Stimulated activated naive CD8-positive, alpha-beta T cell treated with anti-CD3 and anti-CD28 coated beads, Interleukin-15, Interleukin-2, amounts not matched to agents 100 U/mL and 50 U/mL, for 24 hours (primary cell): ENCODE data around the gene PDZD4.

Source experiments
- ATAC-seq: fragments of 150-1000 bp; cut with Tn5 transposase; one replicate; pipeline ENCODE4 v1.10.0; 2021
- DNase-seq: peaks from one replicate; pipeline ENCODE4 v3.0.0; 2021

PDZD4 gene, protein sequence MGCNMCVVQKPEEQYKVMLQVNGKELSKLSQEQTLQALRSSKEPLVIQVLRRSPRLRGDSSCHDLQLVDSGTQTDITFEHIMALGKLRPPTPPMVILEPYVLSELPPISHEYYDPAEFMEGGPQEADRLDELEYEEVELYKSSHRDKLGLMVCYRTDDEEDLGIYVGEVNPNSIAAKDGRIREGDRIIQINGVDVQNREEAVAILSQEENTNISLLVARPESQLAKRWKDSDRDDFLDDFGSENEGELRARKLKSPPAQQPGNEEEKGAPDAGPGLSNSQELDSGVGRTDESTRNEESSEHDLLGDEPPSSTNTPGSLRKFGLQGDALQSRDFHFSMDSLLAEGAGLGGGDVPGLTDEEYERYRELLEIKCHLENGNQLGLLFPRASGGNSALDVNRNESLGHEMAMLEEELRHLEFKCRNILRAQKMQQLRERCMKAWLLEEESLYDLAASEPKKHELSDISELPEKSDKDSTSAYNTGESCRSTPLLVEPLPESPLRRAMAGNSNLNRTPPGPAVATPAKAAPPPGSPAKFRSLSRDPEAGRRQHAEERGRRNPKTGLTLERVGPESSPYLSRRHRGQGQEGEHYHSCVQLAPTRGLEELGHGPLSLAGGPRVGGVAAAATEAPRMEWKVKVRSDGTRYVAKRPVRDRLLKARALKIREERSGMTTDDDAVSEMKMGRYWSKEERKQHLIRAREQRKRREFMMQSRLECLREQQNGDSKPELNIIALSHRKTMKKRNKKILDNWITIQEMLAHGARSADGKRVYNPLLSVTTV

DNA sequence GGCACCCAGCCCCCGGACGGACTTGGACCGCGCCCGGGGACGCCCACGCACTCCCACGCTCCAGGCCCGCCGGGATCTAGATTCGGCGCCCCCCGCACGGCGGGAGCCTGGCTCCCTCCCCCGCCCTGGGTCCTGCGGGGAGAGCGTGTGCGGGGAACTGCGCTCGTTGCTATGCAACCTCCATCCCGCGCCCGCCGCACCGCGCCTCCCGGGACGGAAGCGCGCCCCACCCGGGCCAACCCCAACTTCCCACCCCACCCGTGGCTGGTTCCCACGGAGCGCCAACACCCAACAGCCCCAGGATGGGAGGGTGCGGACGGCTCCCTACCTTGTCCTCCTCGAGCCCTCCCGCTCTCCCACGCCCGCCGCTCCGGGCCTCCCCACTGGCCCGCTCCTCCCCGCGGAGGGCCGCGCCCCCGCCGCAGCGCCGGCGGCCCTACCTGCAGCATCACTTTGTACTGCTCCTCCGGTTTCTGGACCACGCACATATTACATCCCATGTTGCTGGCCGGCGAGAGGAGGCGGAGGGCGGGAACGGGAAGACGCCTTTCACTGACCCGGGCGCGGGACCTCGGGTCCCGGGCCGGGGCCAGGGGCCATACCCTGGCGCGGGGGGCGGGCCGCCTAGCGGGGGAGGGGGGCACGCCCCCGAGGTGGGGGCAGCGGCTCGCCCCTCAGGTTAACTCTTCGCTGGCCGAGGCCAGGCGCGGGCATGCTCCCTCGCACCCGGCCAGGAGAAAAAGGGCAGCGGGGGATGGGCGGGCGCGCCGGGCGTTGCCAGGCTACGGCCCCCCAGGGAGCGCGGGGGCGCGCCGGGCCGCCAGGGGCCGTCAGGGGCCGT is at the start of gene PDZD4:
PDZD4 (minus strand) TSS at position 746 of the 841 bp plus-strand sequence; CDS start at position 500, 246 bp downstream.
- no peak for ATAC-seq
- no peak for DNase-seq

DNA sequence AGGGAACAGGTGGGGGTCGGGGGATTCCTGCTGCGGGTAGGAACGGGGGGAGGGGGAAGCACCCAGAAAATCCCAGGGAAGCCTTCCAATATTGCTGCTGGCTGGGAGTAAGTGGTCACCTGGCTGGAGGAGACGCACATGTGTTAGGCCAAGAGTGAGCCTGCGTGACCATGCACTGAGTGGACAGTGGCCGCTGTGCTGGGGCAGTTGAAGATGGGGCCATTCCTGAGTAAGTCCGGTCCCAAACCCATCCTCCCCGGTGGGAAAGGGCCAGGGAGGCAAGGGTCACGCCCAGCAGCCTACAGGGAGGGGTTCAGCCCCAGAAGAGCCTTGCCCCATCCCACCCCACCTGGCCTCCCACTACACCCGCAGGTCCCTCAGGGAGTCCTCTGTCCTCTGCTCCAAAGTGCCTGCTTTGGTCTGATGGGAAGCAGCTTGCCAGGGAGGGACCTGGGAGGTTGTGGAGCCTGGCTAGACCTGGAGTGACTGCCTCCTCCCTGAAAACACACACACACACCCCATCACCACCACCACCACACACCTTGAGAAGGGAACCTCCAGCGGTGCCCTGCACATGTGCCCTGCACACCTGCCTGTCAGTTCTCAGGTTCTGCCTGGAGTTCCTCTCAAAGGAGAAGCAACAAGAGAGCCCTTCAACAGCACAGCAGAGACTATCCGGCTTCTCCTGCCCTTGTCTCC is 49.5 kb upstream of the PDZD4 start:
- ATAC-seq, result no peak
- no peak for DNase-seq

DNA sequence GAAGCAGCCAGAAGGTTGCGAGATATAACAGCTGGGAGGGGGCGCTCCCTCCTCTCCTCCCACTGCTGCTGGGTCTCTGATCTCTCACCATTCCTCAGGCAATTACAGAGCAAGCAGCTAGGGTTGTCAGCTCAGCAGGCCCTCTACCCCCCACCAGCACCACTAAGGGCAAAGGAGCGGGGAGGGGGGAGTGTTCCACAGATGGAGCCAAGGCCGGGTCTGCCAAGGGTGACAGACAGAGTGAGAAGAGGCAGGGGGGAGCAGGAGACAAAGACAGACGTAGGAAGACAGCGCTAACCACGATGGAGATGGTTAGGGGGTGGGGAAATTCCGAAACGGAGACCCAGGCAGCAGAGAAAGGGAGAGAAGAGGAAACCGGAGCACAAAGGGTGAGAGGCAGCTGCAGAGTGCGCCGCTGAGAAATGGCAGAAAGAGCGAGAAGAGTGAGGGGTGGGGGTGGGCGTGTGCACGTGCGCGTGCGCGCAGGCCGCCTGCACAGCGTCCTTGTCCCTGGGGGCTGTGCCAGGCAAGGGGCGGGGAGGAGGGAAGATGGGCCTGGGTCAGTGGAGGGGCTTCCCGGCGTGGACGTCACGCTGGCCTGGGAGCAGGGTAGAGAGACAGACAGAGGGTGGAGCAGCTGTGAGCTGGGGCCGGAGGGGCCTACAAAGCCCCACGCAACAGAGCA is 48.8 kb upstream of the PDZD4 start:
- DNase-seq, result no peak
- ATAC-seq, result peak; percentile 76

DNA sequence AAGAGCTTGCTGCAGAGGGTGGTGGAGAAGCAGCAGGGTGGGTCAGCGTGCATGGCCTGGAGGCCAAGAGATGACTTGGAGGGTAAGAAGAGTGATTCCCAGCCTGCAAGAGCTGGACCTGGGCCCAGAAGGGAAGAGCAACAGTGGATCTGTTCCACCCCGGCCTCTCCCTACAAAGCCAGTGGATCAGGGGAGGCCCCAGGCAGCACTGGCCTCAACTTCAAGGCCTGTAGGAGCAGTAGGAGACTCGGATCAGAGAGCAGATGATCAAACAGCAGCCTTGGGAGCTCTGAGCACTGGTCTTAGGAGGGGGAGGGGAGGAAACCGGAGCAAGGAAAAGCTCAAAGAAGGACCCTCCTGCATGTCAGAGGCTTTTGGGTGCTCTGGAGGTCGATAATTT is 48.0 kb upstream of the PDZD4 start:
- ATAC-seq, result no peak
- DNase-seq, result no peak

DNA sequence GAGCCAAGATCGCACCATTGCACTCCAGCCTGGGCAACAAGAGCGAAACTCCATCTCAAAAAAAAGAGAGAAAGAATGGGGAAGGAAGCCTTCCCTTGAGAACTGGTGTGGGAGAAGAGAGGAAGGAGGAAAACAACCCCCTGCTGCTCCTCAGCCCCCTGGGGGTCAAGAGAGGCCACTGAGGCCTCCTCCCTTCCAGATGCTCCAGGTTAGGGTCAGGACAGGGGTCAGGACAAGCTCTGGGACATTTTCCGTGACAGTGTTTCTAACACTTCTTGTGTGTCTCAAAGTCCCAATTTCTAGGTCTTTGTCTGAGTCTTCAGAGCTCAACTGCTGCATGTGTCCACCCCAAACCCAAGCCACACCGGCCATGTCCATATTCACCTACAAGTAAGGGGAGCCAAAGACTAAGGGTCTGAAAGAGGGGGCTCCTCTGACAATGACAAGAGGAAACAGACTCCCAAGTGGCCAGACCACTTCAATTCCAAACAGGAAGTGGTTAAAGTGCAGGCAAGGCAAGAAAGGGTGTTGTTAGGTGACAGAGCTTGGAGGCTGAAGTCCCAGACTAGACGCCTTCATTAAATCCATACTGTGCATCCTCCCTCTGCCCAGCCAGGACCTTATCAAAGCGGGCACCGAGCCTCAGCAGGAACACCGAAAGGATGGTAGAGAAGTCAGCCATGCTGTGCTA is 47.4 kb upstream of the PDZD4 start:
- DNase-seq, result no peak
- no peak for ATAC-seq

DNA sequence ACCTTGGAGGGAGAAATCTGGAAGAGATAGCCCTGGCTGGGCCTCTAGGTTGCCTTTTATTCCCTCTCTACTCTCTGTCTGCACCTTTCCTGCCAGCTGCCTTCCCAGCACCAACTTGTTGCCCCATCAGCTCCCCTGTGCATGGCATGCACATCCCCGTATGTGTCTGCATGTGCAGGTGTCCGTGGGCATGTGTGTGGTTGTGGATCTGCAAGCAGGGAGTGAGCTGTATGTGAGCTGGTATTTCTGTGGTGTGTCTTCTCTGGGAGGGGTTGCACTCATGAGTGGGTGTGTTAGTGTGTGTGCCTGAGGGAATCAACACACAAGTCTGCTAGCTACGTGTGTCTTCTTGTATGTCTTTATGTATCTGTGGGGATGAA is 45.8 kb upstream of the PDZD4 start:
- no peak for ATAC-seq
- no peak for DNase-seq

DNA sequence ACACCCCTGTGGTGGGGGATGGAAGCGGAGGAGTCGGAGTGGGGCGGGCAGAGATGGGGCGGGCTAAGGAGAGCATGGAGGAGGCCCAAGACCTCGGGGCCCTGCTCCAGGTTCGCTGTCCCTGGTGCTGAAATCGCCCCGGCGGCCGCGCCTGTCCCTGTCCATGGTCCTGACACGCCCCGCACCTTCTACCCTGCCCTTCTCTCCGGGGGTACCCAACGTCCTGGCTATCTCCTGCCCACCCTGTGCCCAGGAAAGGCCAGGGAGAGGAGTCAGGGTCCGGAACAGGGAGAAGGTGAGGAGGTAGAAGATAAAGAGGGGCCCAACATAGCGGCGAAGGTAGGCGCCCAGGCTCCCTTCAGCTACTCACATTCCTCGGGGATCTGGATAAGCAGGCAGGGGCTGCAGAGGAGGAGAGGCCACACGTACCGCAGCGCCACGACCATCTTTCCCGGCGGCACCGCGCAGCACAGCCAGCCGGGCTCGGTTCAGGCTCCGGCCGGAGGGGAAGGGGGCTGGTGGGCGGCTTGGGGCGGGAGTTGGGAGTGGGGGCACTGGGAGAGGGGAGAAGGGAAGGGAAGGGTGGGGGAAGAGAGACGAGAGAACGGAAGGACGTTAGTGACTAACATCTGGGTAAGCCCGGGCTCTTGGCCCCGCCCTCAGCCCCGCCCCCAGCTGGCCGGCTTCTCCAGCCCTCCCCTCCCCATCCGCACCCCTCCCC is 45.2 kb upstream of the PDZD4 start:
- DNase-seq (peak; percentile 72), ATAC-seq (no peak)

DNA sequence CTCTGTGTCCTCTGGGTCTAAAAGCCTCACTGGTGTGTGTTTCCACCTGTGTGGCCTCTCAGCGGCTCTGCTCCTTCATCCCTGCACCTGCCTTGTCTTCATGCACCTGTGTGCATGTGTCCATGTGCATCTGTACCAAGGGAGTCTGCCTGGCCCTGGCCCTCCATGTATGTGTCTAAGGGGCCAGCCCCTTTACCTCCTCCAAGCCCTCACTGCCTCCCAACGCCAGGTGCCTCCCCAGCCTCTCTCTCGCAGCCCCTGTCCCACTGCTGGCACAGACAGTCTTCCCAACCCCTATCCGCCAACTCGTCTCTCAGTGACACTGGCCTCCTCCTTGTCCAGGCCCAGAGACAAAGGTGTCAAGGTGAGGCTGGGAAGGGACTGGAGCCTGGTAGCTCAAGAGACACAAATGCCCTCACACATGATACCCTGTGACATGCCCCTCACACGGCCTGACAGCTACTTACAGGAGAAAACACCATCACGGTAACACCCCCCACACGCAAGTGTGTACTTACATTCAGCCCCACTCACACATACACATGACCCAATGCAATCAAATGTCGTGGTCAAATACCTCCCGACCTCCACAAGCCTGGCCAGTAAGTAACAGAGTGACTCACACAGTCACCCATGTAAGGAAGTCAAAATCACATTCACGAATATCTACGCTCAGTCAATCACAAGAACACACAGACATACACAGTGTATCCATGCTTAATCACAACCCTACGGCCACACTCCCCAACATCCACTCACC is 44.2 kb upstream of the PDZD4 start:
- DNase-seq, result no peak
- ATAC-seq, result no peak

DNA sequence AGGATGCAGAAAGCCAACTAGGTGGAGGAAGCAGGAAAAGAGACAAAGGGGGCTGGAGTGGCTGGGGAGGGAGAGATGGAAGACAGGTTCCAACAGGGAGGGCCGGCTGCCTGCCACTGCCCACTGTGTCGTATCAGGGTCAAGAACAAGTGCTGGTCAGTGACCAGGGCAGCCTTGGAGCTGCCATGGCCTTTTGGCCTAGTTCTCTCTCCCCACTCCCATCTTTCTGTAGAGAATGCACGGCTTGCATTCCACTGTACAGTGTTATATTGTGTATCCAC is 43.7 kb upstream of the PDZD4 start:
- ATAC-seq (no peak), DNase-seq (no peak)

DNA sequence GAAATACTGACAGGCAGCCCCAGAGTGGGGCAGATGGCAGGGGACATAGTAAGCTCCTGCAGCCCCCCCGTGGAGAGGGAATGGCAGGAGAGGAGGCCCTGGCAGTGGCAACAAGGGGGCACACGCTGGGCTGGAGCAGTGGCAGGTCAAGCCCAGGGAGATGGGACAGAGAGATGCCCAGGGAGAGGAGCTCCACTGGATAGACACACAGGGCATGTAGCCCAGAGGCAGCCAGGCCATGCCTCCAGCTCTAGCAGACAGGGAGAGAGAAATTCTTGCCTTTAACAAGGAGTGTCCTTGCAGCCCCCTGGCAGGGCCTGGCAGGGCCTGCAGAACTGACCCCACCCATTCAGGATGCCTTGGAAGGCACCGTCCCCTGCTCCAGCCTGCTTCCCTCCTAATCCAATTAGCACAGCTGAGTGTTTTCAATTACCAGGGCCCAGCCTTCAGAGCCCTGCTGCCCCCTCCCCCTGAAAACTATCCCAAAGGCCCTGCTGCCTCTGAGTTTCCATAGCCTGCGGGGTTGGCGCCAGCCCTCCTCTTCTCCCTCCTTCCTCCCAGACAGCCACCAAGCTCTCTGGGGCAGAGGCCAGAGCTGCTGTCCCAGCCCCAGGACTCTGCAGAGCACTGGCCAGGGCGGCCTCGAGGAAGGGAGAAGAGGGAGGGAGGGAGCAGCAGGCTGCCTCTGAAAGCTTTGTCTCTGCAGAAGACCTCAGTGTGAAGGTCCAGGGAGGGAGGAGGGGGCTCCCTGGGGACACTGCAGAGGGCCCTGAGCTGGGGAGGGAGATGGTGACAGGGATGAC is 43.1 kb upstream of the PDZD4 start:
- ATAC-seq, result no peak
- no peak for DNase-seq

DNA sequence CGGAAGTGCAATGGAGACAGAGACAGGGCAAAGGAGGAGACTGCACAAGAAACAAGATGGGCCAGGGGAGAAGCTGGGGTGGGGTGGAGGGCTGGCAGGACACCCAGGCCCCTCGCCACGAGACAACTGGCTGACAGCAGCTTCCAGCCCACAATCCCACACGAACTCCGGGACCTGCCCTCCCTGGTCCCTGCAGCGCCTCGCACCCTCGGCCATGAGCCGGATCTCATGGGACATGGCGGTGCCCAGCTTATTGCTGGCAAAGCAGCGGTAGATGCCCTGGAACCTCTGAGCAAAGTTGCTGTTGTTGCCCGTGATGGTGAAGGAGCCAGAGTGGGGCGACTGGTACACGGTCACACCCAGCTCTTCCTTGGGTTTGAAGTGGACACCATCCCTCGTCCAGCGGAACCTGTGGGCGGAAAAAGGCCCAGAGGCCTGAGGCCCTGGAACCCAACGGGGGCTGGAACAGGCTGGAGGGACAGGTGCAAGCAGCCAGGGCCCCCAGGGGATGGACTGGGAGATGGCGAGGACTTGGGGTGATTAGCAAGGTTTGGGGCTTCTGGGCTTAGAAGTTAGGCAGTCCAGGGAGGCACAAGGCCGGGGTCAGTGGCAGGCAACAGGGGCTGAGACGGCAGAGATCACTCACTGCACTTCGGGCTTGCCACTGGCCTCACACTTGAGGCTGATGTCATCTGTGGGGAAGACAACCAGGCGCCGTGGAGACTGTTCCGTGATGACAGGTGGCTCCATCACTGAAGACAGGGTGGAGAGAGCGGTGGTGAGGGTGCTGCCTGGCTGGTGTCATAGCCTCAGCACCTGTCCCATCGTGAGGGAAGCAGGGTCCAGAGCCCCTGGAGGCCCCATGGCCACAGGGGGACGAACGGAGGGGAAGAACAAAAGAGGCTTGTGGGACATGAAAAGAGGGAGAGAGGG is 41.9 kb upstream of the PDZD4 start:
- ATAC-seq (no peak), DNase-seq (no peak)

DNA sequence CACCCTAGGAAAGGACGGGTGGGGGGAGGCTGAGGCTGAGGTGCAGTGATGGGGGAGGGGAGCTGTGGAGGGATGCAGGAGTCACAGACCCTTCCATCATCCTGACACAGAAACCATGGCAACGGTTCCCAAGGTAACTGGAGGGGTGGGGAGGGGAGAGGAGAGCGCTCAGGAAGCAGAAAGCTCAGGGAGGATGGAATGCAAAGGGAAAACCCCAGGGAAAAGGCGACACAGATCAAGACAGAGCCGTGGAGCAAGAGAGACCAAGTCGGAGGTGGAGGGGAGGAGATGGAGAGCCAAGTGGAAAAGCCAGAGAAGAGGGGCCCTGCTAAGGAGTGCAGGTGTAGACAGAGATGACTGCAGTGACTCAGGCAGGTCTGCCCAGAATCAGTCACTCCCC is 41.1 kb upstream of the PDZD4 start:
- DNase-seq, result no peak
- ATAC-seq, result no peak

DNA sequence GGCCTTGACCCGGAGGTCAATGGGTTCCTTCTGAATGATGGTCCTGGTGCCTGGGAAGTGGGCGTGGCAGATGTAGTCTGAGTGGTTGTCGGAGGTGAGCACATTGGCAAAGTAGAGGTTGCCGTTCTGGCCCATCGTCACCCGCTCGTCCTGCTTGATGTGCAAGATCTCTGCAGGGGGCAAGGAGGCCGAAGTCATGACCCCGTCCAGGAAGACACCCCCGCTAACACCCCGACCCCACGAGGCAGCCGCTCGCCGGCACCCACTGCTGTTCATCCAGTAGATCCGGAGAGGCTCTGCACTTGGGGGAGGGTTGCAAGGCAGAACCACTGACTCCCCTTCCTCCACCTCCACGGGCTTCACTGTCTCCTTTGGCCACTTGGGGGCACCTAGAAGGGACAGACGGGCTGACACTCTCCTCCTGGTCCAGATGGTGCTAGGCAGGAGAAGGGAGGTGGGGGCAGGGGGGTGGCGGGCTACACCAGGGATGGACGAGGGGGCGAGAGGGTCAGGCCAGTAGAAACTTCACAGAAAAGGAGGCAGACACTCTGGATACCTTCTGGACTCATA is 40.5 kb upstream of the PDZD4 start:
- ATAC-seq (no peak), DNase-seq (no peak)

DNA sequence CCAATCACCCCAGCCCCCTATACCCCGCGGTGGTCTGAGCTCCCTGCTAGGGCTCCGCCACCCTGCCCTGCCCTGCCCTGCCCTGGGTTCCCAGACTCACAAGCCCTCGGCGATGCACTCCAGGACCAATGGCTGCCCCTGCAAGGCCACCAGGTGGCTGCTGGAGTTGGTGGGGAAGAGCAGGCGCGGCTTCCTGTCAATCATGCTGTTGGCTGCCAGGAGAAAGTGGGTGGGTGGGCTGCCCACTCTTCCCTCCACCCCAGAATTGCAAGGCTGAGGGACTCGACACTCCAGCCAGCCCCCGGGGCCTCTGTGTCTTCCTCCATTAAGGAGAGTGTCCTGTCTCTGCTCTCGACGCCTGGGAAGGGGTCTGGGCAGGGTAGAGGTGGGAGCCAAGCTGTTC is 39.9 kb upstream of the PDZD4 start:
- no peak for ATAC-seq
- no peak for DNase-seq

DNA sequence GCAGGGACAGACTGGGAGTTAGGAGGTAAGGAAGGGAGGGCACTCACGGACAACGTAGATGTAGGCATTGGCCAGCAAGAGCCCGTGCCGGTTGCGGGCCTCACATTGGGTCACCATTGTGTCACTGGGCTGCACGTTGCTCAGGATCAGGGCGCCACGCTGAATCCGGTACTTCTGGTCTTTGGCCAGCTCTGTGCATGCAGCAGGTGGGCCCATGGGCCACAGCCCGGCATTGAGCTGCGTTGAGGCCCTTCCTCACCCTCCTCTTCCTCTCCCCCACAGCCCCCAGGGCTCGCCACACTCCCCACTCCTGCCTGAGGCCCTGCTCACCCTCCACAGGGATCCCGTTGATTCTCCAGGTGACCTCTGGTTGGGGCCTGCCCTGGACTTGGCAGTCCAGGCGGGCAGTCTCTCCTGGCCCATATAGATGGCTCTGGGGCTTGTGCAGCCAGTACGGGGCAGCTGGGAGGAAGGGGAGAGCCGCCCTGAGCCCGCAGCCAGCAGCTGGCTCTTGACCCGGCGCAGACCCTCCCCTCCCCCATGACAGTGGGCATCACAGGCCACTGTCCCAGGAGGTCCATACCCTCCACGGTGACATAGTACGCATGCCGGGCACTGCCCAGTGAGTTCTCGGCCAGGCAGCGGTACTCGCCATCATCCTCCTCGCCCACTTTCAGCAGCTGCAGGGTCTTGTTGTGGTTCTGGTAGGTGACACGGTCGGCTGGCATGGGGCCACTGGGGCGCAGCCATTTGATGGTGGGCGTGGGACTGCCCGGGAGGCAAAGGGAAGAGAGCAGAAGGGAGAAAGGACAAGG is 39.3 kb upstream of the PDZD4 start:
- ATAC-seq, result no peak
- no peak for DNase-seq
